HG02571 (cell line): ENCODE measurements around the gene NUPR1.
"Not testable (repeated sequence)": the region's sequence is repeated elsewhere in the genome, so short reads cannot be mapped to it uniquely, and the experiment has no call there.

Experiments used
- ATAC-seq: cut with Tn5 transposase; IDR thresholded peaks from one replicate; pipeline ENCODE4 v1.9.1; 2021; ENCODE audit warnings: mild to moderate bottlenecking, moderate library complexity; ENCODE audit not compliant: unreplicated experiment

Gene NUPR1

DNA sequence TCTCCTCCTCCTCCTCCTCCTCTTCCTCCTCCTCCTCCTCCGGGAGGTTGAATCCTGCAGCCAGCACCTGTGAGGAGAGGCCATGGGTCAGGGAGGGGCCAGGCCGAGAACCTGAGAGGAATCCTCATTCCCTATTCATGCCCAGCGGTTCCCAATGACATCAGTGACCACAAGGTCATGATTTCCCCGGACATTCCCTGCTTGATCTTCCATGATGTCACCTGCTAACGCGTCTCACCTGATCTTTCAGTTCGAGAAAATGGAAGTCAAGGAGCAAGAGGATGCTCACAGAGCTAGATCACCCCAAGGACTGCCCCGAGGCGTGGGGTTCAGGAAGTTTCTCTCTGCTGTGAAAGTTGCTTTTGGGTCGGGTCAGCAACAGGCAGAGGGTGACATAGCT, 38.9 kb downstream of the NUPR1 start:
- ATAC-seq, result no peak

DNA sequence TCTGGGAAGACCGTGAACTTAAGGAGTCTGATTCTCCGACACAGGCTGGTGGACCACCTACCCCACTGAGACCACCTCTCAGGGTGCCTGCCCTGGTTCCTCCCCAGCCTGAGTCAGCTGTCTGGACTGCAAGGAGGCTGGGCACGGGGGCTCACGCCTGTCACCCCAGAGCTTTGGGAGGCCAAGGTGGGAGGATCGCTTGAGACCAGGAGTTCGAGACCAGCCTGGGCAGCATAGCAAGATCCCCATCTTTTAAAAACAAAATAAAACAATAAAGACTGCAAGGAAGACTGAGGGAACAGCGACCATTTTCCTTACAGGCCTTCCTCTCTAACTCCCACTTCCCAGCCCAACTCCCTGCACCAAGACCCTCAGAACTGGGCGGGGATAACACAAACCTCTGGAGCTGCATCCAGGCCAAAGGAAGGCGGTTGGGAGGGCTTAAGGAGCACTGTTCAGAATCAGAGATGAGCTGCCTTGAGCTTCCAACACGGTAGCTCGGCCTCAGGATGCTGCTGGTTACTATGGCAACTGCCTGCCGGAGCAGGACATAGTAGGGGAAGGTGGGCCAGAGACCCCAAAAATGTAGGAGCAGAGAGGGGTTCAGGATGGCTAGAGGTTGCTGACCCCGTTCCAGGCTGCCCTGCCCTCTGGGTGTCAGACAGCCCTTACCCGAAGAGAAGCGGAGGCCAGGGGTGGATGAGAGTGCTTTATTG, 40.0 kb downstream of the NUPR1 start:
- no peak for ATAC-seq

DNA sequence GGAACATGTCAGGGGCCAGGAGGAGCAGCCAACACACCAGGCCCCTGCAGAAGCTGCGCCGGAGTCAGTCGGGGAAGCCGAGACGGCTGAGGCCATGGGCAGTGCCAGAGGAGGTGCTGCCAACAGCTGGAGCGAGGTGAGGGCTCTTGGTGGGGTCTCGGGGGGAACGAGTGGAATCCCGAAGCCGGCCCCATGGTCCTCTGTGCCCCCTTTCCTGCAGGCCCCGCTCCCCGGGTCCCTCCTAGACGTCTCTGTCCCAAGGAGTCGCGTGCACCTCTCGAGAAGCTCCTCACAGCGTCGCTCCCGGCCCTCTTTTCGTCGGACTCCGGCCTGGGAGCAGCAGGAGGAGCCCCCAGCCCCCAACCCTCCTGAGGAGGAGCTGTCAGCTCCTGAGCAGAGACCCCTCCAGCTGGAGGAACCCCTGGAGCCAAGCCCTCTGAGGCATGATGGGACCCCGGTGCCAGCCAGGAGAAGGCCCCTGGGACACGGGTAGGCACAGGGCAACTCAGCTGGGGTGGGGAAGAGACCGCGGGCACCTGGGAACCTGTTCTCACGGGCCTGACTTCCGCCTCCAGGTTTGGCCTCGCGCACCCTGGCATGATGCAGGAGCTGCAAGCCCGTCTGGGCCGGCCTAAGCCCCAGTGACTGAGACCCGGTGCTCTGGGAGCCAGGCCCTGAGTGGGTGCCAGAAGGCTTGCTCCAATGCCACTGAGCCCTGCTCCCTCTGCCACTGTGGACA, 40.7 kb downstream of the NUPR1 start:
- ATAC-seq, result no peak

DNA sequence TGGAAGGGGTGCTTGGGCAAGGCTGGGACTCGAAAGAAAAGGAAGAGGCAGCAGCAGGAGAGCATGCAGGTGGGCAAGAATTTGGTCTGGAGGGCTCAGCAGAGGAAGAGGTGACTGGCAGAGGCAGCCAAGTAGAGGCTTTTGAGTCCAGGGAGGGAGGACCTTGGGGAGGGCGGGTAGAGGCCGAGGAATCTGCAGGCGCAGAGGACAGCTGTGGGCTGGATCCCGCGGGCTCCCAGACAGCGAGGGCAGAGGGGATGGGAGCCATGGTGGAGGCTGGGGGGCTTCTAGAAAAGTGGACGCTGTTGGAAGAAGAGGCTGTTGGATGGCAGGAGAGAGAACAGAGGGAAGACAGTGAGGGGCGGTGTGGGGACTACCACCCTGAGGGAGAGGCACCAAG, 41.4 kb downstream of the NUPR1 start:
- no peak for ATAC-seq

DNA sequence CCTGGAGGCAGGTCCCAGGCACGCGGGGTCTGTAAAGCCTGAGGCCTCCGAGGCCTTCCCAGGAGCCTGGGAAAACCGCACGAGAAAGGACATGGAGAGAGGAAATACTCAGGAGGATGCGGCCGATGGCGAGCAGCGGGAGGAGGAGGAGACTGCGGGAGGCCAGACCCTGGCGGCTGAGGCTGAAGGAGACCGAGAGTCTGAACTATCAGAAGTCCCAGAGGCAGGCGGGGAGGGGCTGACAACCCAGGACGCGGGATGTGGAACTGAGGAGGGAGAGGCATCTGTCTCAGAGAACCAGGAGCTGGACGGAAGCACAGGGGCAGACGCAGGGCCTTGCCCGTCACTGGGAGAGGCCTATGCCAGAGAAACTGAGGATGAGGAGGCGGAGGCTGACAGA, 41.9 kb downstream of the NUPR1 start:
- no peak for ATAC-seq

DNA sequence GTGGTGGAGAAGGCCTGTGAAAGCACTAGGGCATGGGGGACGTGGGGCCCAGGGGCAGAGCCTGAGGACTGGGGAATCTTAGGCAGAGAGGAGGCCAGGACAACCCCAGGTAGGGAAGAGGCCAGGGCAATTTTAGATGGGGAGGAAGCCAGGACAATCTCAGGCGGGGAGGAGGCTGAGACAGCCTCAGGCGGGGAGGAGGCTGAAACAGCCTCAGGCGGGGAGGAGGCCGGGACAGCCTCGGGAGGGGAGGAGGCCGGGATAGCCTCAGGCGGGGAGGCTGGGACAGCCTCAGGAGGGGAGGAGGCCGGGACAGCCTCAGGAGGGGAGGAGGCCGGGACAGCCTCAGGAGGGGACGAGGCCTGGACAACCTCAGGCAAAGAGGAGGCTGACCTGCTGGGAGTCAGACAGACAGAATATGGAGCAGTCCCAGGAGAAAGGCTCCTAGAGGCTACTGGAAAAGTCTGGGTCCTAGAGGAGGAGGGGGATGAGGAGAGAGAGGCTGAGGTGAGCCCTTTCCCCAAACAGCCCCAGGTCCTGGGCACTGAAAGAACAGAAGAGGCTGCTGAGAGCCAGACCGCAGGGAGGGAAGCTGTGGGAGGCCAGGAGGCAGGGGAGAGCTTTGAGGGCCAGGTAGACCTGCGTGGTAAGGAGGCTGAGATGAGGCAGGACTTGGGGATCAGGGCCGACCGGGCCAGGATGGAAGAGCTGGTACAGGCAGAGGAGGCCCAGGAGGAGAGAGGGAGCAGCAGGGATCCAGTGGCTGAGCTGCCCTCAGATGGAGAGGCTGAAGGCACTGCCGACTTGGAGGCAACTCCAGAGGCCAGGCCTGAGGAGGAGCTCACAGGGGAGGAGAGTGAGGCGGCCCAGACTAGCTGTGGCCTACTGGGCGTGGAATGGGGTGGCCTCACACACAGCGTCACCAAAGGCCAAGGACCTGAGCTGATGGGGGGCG, 42.7 kb downstream of the NUPR1 start:
- no peak for ATAC-seq

DNA sequence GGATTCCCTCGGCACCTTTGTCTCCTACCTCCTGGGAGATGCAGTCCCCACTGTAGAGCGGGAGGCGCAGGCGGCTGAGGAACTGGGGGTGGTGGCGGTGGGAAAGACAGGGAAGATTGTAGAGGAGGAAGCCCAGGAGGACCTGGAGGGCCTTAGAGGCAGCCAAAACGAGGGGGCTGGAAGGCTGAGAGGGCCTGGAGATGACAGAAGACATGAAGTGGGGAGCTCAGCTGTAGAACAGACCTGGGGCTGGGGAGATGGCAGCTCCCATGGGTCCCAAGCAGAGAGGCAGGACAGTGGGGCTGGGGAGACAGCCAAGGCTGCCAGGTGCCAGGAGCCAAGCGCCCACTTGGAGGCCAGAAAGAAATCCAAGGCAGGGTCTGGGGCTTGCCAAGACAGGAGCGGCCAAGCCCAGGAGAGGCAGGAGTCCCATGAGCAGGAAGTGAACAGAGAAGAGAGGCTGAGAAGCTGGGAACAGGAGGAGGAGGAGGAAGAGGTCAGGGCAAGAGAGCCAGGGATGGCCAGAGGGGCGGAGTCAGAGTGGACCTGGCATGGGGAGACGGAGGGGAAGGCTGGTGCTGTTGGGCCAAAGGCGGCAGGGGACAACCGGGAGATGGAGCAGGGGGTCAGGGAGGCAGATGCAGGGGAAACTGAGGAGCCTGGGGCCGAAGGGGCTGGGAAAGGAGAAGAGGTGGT, 43.5 kb downstream of the NUPR1 start:
- ATAC-seq, result no peak

DNA sequence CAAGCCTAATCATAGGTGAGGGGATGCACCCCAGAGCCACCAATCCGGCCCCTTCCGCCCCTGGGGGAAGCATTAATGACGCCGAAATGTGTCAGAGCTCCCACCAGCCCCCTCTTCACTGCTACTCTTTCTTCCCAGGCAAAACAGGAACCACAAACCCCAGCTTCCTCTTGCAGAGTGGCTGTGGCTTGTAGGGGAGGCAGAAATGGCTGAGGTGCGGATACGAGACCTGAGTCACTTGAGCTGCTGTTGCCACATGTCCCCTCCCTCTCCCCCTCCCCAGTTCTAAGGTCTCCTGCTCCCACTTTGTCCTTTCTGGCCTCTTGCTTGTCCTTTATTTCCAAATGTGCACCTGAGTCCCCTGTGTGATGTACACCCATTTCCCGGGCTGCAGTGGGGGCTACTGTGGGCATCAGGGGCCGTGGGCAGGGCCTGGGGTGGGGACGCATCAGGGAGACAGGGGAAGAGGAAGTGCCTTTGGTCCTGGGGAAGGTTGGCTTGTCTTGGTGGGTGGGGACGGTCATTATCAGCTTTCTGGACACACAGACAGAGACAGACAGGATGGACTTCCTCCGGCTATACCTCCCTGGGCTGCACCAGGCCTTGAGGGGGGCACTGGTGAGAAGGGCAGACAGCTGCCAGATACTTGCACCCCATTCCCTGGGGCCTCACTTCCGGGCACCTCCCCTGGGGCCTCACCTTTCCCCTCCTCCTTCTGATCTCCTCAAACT, 44.5 kb downstream of the NUPR1 start, which contains the start of gene APOBR:
TSS of gene APOBR (plus strand) at position 523 of the 731 bp plus-strand sequence. CDS start at position 562, 39 bp downstream.
- peak; percentile 30 for ATAC-seq

DNA sequence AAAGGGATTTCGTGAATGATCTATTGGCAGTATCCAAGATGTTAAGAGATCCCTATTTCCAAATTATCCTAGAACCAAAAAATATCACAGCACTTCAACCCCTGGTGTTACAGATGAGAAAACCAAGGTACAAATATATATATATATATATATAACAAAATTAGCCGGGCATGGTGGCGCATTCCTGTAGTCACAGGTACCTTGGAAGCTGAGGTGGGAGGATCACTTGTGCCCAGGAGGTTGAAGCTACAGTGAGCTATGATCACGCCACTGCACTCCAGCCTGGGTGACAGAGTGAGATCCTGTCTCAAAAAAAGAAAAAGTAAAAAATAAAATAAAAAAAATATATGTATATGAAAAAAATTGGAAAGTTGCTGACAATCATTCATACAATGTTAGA, 46.3 kb downstream of the NUPR1 start:
- ATAC-seq, result no peak

DNA sequence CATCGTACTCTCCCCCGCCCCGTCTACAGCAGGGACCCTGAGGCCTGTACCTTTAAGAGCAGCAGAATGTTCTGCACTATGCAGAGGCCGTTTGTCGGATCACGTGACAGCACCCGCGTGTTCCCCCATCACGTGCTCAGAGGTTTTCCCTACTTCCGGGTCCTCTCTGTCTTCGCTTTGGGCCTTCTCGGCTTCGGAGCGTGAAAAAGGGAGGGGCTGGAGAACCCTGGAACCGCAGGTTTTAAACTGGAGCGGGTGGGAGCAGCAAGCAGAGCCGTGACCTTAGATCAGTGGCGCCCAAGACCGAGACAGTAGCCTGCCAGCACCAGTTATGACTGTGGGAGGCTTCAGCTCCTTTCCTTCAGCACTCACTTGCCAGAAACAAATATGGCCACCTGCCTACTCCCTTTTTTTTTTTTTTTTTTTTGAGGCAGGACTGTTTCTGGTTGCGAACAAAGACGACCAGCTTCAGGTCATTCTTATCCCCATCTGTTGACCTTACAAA, 46.8 kb downstream of the NUPR1 start, which contains the start of gene CLN3:
TSS of gene CLN3 (minus strand) at position 105 of the 505 bp plus-strand sequence. CDS start 315 bp downstream, outside the sequence.
- peak; percentile 76 for ATAC-seq

DNA sequence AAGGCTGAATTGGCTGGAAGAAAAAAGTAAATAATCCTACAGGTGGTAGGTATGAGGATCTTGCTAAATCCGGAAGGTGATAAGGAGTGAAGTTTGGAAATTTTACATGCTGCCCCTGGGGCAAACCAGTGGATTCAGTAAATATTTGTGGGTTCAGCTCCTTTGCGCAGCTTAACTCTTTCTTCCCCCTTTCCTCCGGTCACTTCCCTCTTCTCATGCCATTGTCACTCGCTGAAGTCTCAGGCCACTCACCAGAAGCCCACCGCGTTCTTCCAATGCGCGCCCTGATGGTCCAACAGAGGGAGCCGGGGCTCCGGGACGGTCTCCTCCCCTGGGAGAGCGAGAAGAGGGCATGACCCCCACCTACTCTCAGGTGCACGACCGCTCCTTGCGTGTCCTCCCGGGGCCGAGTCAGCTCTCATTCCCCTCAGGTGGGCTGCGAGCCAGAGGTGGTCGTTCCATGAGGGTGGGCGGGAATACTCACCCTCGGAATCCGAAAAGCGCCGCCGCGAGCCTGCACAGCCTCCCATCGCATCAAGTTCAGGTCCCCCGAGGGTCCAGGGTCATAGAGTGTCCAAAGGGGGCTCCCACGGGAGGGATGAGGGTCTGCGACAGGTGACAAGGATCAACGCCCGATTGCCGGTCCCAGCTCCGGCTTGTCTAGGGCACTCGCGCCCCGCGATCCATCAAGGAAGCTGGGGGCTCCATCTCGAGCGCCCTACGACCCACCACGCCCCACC, 47.4 kb downstream of the NUPR1 start:
- peak; percentile 4 for ATAC-seq

DNA sequence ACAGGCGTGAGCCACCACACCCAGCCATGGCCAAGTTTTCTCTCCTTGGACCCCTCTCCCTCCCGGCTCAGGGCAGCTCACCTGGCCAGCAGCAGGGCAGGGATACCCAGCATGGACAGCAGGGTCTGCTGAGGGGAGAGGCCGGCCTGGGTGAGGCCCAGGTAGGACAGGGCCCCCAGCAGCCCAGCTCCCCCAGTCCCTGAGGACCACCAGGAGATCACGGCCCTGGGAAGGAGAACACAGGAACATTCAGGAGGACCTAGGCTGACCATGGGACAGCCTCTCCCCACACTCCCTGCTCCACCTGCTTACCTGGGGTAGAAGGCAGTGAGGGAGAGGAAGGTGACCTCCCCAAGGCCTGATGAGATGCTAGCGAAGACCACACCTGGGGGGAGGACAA, 52.5 kb downstream of the NUPR1 start:
- no peak for ATAC-seq

DNA sequence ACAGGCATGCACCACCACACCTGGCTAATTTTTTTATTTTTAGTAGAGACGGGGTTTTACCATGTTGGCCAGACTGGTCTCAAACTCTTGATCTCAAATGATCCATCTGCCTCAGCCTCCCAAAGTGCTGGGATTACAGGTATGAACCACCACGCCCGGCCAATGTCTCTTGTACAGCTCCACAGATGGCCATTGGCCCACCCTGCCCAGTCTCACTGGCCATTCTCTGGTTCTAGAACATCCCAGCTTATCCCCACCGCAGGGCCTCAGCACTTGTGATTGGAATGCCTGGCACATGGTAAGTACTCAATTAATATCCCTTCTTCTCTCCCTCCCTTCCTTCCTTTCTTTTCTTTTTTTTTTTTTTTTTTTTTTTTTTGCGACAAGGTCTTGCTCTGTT, 55.4 kb downstream of the NUPR1 start:
- ATAC-seq, result not testable (repeated sequence)
